Right hindlimb (tissue), 1 donor: ENCODE data around the gene FNDC3B.

Experiments used
- DNase-seq: peaks from one replicate; pipeline ENCODE4 v3.0.0-alpha.2; 2018

Gene FNDC3B

DNA sequence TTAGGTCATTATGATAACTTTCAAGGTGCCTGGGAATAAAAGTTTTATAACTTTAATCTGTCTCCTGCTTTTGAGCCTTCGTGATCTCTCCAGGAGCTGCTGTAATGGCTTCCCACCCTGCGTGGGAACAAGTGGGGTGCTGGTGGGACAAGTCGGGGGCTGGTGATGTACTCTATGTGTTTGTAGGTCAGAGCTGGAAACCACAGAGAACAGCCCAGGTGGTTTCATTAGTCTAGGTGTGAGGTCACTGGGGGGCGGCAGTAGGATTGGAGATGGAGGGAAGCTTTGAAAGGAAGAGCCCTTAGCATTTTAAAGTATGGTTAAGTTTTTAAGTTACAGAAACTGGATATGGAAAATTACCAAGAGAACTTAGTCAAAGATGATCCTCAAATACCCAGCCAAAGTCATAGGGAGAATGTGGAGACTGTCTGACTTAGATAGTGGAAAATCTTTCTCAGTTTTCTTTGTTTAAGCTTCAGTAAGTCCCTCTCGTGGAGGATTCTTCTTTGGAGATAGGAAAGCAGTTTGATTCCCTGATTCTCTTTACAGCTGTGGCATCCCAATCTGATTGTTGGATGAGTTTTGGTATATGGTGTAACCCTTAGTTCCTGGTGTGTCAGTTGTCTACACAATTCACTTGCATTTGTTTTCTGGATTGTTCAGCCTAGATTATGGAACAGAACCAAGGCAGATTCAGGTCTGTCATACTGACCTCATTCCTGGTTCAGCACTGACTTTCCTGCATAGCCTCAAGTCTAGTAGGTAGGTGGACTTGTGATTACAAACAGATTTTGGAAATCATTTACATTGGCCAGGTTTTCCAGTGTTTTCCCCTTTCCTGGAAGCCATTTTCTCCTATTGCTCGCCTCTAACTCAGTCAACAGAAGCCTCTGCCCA lies 115.6 kb downstream of the FNDC3B start:
- DNase-seq = no peak

DNA sequence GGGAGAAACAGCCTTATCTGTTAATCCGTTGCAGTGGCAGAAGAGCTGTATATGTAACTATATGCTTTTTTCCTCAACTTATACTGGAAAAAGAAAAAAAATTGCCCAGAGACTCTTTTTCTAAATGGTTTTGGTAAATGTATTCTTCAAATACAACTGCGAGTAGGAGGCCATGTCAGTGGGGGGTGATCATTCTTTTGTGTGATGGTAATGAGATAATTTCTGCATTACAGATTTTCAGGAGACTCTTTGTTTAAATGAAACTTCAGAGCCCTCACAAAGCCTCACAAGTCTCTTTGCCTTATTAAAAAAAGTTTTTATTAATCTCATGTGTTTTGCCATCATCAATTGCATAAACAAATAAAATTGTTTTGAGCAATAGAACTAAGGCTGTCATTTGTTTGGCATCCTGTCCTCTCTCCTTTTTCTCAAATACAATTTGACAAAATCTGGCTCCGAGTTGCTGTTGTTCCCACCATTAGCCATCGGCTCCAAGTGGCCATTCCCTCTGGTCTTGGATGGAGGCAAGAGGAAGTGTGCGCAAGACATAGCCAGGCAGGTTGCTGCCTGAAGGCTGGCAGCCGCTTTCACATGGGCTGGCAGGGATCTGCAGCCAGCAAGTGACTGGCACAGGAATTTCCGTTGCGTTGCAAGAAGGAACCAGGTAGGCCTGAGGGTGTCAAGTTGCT lies 116.7 kb downstream of the FNDC3B start:
- no peak for DNase-seq

DNA sequence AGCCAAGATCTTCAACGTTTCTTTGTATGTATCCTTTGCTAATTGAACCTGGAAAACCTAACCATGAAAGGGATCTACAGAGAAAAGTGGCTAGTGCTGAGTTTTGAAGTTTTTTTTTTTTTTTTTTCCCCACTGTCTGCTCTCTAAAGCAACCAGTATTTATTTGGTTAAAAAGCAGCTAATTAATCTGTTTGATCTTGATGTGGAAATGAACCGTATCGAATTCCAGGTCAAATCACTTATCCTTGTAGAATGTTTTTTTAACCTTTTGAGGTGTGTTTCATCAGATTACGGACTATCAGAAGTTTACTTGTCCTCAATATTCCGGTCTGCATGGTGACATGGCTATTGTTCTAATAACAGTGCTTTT lies 117.2 kb downstream of the FNDC3B start:
- DNase-seq = no peak

DNA sequence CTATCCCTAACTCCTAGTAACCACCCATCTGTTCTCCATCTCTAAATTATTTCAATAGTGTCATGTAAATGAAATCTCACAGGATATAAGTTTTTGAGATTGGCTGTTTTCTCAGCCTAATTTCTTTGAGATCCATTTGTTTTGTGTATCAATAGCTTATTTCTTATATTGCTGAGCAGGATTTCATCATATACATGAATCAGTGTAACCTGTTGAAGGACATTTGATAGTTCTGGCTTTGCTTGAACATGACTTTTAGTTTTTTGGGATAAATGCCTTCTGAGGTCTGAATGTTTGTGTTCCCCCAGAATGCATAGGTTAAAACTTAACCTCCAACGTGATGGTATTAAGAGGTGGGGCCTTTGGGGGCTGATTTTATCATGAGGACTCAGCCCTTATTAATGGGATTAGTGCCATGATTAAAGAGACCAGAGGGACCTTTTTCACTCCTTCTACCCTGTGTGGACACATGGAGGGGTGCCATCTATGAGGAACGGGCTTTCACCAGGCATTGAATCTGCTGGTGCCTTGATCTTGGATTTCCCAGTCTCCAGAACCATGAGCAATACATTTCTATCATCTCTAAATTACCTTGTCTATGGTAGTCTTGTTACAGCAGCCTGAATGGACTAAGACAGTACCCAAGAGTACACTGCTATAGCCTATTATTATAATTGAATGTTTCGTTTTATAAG lies 118.3 kb downstream of the FNDC3B start:
- DNase-seq = no peak

DNA sequence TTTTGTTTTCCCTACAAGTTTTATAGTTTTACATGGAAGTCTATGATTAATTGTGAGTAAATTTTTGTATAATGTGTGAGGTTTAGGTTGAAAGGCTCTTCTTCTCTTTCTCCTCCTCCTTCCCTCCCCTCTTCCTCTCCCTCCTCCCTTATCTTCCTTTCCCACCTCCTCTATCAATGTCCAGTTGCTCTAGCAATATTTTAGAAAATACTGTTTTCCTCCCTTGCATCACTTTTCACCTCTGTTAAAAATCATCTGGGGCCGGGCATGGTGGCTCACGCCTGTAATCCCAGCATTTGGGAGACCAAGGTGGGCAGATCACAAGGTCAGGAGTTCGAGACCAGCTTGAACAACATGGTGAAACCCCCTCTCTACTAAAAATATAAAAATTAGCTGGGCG lies 119.4 kb downstream of the FNDC3B start:
- DNase-seq = no peak

DNA sequence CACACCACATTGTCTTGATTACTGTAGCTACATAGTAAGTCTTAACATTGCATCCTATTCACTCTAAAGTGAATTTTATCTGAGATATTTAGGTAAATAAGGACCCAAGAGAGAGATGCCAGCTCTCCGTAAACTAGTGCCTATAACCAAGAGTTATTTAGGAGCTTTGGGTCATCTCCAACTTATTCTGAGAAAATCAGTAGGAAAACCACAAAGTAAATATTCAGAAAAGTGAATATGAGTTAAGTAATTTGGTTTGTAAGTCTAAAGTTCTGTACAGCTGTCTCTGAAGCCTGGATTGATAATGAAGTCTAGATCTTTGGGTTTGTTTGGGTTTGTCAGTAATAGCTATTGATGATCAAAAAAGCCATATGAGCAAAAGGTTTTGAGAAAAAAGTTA lies 120.0 kb downstream of the FNDC3B start:
- no peak for DNase-seq

DNA sequence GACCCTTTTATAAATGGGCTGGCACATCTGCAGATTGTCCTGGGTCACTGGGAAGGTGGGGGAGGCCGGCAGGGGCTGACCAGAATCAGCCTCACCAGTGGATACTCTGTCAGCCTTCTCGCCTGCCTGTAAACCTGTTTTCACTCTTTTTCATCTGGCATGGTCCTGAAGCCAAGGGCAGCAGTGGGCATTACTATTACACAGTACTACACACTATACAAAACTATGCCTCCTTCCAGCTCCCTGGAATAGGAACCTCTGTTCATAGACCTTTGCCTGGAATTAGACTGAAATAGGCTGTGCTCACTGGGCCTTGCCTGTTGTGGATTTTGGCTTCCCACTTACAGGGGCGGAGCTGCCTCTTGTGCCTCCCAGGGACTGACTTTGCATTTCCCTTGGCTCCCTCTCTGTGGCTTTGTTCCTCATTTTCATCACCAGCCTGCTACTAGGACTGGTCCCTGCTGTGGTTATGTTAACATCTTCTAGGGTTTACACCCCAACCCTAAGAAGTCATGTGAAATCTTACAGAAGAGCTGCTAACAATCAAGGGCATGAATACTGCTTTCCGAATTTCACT lies 120.7 kb downstream of the FNDC3B start:
- DNase-seq = peak; percentile 77

DNA sequence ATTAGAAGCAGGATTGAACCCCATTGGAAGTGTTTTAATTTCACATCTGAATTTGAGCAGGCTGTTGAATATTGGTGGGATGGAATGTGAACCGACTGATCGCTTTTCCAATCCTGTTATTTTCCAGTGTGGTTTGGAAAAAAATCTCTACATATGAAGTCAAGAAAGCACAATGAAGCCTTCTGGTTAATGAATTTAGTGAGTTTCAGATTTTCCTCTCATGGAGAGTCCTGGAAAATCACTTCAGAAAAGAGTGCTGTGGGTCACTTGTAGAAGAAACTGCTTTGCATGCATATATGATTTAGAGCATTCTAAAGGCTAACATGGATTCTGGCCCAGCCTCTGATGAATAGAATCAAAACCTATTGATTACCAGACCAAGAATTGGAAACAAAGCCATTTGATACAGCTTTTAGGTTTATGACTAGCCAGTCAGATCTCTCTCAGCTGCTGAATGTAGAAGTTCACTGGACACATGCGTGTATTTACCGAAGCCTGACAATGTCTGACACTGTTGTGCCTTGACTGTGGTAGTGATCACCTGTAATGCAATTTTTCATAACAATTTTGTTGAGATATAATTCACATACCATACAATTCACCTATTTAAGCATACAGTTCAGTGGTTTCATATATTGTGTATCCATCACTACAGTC lies 121.9 kb downstream of the FNDC3B start:
- DNase-seq = no peak

DNA sequence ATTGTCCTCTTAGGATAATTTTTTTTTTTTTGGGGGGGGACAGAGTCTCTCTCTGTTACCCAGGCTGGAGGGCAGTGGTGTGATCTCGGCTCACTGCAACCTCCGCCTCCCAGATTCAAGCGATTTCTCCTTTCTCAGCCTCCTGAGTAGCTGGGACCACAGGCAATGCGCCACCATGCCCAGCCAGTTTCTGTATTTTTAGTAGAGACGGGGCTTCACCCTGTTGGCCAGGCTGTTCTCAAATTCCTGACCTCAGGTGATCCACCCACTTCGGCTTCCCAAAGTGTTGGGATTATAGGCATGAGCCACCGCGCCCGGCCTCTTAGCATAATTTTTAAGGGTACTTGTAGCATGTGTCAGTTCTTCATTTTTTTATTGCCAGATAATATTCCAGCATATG lies 122.6 kb downstream of the FNDC3B start:
- no peak for DNase-seq

DNA sequence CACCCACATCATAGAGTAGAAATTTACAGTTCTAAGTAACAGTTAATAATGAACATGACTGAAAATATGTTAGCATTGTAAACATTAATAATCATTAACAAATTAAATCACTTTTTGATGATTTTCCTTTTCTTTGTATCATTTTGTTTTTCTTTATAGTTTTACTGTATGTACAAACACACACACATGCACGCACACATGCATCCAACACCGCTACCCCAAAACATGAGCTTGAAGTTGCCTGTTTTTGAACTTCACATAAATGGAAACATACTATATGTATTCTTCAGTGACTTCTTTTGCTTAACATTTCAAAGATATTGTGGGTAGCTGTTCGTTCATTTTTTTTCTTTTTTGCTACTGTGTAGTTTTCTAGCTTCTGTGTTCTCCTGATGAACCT lies 123.9 kb downstream of the FNDC3B start:
- no peak for DNase-seq

DNA sequence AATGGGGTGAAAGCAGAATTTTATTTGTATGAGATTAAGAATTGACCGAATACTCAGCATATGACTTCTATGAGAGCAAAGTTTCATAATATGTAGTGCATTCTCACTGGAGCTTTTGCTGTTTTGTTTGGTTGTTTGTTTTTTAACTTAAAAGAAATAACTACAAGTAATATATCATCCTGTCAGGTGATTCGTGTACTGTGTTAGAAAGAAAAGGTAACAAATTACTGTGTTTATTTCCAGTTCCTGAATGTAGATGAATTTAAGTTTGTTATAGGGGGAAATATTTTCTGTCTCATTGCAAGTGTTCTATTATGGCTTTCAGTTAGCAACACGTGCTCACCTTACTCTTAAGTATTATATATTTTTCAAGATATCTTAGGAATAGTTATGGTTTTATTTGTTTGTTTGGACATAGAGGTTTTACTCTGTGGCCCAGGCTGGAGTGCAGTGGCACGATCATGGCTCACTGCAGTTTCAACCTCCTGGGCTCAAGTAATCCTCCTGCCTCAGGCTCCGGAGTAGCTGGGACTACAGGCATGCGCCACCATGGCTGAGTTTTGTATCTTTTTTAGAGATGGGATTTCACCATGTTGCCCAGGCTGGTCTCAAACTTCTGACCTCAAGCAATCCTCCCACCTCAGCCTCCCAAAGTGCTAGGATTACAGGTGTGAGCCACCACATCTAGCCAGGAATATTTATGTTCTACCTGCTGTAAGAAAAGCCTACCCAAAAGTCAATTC lies 125.4 kb downstream of the FNDC3B start:
- no peak for DNase-seq

DNA sequence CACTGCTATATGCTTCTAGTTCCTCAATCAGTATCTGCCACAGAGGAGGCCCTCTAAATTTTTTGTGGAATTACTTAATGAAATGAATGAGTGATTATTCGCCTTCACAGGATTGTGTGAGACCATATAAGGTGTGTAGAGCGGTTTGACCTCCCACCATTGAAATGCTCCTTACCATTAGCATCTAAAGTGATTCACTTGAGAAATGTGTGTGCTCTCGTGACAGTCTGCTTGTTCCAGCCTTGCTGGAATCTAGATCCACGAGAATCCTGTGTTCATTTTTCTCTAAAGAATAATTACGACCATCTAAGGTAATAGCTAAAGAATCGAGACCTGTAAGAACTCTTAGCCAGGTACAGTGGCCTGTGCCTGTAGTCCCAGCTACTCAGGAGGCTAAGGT lies 126.9 kb downstream of the FNDC3B start:
- no peak for DNase-seq

DNA sequence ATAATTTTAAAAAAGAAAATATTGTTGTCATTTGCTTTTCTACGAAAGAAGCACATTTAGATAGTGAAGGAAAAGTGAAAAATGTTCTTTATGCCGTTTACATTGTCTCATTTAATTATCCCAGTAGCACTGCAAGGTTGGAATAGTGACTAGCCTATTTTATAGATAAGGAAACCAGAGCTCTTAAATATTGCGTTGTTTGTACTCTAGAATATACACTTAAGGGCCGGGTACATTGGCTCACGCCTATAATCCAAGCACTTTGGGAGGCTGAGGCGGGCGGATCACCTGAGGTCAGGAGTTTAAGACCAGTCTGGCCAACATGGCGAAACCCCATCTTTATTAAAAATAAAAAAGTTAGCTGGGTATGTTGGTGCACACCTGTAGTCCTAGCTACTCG lies 127.5 kb downstream of the FNDC3B start:
- DNase-seq = no peak

DNA sequence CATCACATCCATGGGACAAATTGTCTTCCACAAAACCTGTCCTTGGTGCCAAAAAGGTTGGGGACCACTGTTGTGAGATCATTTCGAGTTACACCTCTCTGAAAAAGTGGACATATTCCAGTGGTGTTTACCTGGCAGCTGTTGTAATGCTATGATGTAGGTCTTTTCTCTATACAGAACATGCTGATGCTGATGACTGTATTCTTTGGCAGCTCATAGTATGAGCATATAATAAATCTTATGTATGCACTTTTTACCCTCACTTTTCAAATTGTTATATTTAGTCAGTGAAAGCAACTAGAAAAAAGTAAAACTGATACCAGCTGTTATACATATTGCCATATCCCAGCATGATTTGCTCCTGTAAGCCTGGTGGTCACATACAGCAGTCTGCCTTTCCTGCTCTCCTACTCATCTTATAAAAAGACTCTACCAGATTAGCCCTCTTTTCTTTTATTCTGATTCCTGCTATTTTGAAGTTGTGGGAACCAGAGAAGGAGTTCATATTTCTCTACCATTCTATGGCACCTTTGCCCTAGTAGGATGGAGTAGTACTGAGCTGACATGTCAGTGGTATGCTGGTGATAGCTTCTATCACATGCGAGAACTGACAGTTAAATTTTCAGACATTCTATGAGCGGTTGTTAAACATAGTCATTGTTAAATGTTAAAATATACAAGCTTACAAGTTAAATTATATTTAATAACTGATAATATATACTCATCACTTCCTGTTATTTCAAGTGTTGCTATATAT lies 128.7 kb downstream of the FNDC3B start:
- no peak for DNase-seq

DNA sequence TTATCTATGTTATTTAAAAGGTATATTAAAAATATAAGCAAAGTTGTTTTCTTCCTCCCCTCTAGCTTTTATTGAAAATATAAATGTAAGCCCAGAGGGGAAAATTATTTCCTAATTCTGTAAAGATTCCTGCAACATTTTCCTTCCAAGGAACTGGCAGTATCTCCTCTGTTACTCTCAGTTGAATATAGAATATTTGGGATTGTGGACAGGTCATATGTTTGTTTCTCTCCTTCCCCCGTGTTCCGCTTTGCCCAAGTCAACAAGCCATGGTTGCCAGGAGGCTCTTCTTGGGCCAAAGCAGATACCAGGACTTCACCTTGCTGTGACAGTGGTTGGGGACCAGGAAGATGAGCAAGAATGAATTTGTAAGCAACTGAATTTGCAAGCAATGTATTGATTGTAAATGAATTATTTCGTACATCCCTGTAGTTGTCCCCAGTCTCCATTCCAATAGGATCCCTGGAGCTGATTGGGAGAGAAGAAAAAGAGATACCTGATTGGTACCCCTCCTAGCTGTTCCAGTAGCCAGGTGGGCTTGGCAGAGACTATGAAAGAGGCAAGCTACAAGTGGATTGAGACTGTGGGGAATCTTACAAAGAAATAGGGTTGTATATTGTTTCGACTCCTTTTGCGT lies 130.8 kb downstream of the FNDC3B start:
- DNase-seq = no peak

DNA sequence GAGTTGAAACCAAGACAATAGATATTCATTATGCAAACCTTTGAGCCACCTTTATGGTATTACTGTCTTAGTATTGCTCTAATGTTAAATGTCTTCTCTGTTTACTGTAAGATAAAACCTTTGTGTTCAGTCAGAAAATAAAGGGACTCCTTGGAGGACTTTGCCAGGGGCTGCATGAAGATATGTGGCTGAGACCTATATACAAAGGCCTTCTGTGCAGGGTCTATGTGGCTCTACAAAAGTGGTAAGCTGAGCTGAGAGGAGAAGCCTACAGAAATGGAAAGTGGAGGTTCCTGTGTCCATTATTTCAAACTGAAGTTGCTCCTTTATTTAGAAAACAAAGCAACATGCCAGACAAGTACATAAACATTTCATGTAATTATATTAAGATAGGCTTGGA lies 131.5 kb downstream of the FNDC3B start:
- no peak for DNase-seq

DNA sequence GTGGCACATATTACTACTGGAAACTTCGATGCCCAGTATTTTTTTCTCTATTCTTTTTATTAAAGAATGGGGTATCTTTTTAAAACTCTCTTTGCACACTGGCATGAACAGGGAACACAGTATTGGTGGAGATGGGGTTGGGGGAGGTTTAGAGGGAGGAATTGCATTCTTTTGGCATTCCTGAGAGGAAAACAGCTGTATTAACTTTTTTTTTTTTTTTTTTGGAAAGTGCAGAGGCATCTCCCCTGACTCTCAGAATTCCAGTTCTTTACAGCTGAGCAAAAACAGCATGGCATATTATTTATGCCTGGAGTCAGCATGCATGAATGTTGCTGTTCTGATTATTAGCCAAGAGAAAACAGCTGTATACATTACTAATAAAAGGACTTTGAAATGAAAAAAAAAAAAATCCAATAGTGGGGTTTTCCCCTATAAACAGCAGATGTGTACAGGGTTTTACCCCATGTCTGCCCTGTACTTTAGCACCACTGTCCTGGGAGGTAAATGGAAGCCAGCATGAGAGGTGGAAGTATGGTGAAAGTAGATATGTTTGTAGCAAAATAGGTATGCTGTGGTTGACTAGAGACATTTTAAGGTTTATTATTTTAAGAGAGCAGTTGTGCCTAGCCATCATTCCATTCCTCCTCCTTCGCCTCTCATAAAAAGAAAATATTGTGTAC lies 132.2 kb downstream of the FNDC3B start:
- DNase-seq = no peak

DNA sequence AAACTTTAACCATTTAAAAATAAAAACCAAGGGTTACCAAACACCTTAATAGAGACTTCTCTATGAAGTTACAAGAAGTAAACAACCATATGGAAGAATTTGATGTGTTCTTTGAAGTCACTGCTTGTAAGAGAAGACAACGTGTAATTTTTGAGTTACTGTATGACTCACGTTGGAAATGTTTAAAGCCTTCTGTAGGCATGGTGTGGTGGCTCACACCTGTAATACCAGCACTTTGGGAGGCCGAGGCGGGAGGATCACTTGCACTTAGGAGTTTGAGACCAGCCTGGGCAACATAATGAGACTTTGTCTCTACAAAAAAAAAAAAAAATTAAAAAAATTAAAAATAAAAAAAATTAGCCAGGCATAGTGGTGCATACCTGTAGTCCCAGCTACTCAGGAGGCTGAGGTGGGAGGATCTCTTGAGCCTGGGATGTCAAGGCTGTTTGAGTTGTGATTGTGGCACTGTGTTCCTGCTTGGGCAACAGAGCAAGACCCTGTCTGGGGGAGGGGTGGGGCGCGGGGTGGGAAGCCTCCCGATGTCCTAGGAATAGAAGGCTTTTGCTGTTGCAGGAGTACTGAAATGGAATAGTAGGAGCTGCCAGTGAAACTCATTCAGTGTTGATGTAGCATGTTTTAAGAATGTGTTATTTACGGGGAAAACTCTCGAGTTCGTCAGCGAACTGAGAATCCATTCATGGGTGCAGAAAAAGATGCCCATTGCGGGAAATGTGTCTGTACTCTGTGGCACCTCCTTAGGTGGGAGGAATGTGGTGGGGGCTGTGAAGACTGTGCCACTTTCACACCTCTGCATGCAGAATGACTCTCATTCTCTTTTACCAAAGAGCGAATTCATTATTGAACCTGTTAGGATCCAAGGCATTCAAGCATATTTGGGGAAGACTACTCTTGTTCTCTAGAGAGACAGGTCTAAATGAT lies 134.2 kb downstream of the FNDC3B start:
- DNase-seq = no peak
